Activated CD4-positive, alpha-beta T cell treated with anti-CD3 and anti-CD28 coated beads, Interleukin-2, amount 50 U/mL, for 16 hours (primary cell): ENCODE results near the gene MILR1.
"Not testable (repeated sequence)": the region's sequence is repeated elsewhere in the genome, so short reads cannot be mapped to it uniquely, and the experiment has no call there.

Experiments
- DNase-seq: peaks from one replicate; pipeline ENCODE4 v3.0.0-alpha.2; 2020

The MILR1 gene

DNA sequence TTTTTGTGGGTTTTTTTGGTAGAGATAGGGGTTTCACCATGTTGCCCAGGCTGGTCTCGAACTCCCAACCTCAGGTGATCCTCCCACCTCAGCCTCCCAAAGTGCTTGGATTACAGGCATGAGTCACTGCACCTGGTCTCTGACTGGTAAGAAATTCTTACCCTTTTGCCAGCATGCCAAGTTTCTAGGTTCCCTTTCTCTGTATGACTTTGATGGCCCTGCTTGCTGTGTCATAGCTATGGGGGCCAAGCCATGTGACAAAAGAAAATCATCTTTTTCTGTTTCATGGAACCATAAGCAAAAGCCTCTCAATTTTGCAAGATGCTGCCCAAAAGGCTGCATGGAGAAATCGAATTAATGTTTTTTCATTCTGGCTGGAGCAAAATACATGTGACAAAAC is 18.9 kb upstream of the MILR1 start:
- not testable (repeated sequence) for DNase-seq

GRCh38 chr17:64431534-64431933 is 17.4 kb upstream of the MILR1 start:
- DNase-seq, result no peak

DNA sequence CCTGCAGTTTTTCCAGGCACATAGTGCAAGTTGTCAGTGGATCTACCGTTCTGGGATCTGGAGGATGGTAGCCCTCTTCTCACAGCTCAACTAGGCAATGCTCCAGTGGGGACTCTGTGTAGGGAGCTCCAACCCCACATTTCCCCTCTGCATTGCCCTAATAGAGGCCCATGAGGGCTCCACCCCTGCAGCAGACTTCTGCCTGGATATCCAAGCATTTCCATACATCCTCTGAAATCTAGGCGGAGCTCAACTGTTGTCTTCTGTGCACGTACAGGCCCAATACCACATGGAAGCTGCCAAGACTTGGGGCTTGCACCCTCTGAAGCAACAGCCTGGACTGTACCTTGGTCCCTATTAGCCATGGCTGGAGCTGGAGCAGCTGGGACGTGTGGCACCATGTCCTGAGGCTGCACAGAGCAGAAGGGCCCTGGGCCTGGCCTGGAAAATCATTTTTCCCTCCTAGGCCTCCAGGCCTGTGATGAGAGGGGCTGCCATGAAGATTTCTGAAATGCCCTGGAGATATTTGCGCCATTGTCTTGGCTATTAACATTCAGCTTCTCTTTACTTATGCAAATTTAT is 10.9 kb upstream of the MILR1 start:
- no peak for DNase-seq

DNA sequence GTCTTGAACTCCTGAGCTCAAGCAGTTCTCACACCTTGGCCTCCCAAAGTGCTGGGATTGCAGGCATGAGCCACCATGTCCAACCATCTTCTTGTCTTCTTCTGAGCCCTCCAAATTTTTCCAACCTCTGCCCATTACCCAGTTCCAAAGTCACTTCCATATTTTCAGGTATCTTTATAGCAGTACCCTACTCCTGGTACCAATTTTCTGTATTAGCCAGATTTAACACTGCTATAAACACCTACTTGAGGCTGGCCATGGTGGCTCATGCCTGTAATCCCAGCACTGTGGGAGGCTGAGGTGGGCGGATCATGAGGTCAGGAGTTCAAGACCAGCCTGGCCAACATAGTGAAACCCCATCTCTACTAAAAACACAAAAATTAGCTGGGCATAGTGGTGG is 9.4 kb upstream of the MILR1 start:
- DNase-seq, result not testable (repeated sequence)

DNA sequence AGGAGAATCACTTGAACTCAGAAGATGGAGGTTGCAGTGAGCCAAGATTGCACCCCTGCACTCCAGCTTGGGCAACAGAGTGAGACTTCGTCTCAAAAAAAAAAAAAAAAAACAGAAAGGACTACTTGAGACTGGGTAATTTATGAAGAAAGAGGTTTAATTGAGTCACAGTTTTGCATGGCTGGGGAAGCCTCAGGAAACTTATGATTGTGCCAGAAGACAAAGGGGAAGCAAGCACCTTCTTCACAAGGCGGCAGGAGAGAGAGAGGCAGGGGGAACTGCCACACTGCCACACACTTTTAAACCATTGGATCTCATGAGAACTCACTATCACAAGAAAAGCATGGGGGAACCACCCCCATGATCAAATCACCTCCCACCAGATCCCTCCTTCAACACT is 9.0 kb upstream of the MILR1 start:
- no peak for DNase-seq

DNA sequence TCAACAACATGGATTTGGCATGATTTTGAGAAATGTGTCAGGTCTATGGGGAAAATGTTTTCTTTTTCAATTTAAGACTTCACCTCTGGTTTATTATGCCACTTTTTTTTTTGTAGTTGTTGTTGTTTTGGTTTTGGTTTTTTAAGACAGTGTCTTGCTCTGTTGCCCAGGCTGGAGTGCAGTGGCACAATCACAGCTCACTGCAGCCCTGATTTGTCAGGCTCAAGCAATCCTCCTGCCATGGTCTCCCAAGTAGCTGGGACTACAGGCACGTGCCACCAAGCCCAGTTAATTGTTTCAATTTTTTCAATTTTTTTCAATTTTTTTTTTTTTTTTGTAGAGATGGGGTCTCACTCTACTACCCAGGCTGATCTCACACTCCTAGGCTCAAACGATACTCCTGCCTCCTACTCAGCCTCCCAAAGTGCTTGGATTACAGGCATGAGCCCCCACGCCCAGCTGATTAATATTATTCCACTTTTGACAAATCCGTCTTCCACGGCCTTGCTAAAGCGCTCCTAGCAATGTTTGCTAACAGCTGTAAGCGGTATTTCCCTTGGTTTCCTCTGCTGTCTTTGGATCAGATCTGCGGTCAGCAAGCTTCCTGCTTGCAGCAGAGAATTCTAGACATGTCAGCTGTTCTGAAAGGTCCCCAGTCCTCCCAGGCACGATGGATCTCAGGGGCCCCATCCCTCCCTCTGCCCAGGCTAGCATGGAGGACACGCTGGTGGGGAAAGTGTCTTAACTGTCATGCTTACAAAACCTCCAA is 7.0 kb upstream of the MILR1 start:
- DNase-seq, result peak; percentile 61

GRCh38 chr17:64442541-64442971 is 6.4 kb upstream of the MILR1 start:
- peak; percentile 21 for DNase-seq

GRCh38 chr17:64443086-64443760 is 5.7 kb upstream of the MILR1 start:
- DNase-seq, result no peak

DNA sequence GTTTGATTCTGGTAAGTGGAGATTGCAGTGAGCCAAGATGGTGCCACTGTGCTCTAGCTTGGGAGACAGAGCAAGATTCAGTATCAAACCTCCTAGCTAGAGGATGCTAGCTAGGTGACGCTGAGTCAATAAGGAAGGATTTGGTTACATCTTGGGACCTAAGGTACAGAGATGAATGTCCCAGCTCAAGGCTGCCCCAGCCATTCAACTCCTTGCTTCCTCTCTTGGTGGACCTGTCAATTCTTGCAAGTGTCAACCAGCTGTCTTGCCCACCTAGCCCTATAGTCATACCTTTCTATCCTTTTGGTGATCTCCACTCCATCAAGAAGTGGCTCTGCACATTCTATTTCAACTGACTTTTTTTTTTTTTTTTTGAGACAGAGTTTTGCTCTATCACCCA is 1.4 kb upstream of the MILR1 start:
- peak; percentile 77 for DNase-seq

DNA sequence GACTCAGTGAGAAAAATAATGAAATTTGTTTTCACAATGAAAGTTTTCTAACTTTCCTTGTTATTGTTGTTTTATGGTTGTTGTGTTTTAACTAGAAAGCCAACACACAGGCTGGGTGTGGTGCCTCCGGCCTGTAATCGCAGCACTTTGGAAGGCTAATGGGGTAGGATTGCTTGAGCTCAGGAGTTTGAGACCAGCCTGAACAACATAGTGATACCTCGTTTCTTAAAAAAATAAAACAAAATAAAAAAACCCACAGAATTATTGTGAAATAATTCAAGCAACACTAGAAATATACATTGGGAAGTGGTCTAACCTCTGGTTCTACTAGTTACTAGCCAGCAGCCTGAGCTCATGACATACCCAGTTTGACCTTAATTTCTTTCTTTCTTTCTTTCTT is 630 bp downstream of the MILR1 start:
- DNase-seq, result no peak

- DNase-seq, result no peak
Observed at GRCh38 chr17:64455993-64456885, 7.3 kb downstream of the MILR1 start.

DNA sequence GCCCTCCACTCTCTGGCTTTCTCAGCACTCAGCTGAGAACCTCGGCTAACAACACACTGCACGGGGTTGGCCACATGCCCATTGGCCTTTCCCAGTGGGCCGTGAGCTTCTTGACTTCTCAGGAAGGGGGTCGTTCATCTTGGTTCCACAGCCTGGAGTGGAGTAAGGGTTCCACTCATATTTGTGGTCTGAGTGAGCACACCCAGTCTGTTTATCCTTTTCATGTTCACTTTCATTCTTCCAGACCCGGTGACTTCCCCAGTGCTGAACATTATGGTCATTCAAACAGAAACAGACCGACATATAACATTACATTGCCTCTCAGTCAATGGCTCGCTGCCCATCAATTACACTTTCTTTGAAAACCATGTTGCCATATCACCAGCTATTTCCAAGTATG is 8.2 kb downstream of the MILR1 start:
- DNase-seq, result no peak

DNA sequence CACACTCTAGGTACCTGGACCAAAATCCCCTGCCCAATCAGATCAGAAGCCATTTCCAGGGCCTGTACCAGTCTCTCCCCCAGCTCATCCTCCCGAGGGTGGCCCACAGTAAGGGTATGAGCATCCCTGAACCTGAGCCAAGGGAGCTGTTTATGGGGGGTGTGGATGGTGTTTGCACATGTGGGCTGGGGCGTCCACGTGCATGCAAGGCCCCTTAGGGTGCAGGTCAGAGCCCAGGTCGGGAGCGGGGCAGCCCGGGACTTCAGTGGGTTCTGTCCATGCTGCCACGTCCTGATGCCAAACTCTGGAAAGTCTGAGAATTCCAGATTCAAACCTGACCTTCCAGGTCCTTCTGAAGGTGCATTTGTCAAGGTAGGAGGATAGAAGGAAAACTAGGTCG is 9.8 kb downstream of the MILR1 start:
- no peak for DNase-seq

DNA sequence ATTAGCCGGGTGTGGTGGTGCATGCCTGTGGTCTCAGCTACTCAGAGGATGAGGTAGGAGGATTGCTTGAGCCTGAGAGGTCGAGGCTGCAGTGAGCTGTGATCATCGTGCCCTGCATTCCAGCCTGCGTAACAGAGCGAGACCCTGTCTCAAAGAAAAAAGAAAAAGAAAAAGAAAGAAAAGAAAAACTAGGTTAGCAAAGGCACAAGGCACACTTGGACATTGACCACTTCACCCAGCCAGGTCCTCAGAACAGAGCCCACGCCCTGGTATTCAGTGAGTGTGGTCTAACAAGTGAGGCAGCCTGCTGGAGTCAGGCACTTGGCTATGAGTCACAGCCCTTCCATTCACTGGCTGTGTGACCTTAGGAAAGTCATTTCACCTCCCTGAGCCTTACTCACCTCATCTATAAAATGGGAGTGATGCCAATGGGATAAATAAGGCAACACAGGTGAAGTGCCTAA is 10.4 kb downstream of the MILR1 start:
- DNase-seq, result no peak

- DNase-seq, result not testable (repeated sequence)
Observed at GRCh38 chr17:64459818-64460217, 10.9 kb downstream of the MILR1 start.

DNA sequence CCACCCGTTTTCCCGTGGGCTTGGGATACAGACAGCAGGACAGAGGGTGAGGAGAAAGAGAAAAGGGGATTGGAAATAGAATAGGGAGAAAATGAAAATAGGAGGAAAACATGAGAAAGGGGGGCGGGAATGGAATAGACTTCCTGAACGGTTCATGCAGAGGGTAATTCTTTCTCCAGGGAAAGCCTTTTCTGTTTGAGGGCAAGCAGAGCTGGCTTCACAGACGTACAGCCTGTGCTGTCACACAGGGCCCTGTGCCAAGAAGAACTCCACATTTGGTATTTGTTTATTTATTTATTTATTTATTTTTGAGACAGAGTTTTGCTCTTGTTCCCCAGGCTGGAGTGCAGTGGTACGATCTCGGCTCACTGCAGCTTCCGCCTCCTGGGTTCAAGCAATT is 12.0 kb downstream of the MILR1 start:
- no peak for DNase-seq

DNA sequence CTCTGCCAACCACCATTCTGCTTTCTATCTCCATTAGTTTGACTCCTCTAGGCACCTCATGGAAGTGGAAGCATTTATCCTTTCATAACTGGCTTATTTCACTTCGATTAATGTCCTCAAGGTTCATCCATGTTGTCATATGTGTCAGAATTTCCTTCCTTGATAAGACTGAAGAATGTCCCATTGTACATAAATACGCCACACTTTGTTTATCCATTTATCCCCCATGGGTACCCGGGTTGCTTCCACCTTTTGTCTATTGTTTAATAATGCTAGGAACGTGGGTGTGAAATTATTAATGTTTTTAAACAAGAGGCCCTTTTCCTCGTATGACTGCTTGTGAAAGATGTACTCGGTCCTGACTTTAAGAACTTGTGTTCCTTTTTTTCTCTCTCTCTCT is 12.9 kb downstream of the MILR1 start:
- DNase-seq, result no peak

GRCh38 chr17:64466019-64466735 is 17.3 kb downstream of the MILR1 start:
- no peak for DNase-seq

DNA sequence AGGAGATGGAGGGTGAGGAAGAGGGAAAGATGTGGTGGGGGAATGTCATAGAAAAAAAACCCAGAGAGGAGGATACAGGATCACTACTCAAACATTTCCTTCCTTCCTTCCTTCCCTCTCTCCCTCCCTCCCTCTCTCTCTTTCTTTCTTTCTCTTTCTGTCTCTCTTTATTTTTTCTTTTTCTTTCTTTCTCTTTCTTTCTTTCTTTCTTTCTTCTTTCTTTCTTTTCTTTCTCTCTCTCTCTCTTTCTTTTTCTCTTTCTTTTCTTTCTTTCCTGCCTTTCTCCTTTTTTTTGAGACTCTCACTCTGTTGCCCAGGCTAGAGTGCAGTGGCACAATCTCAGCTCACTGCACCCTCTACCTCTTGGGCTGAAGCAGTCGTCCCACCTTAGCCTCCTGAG is 17.9 kb downstream of the MILR1 start:
- DNase-seq, result not testable (repeated sequence)

GRCh38 chr17:64470625-64471024 is 21.7 kb downstream of the MILR1 start:
- DNase-seq, result no peak

- DNase-seq, result no peak
Observed at GRCh38 chr17:64471440-64471839, 22.5 kb downstream of the MILR1 start.

- DNase-seq, result no peak
Observed at GRCh38 chr17:64472564-64472963, 23.6 kb downstream of the MILR1 start.
